Naive thymus-derived CD4-positive, alpha-beta T cell (primary cell): ENCODE data around the gene GRAMD2A. TPM values are rescaled to one million over a fixed set of nuclear protein-coding genes. Genes with fewer than 3 reads are reported as not detected.
A peak's percentile ranks its signal among the peaks of the same experiment; 100 is the strongest.

Source experiments
- ATAC-seq: fragments of 150-1000 bp; cut with Tn5 transposase; 2 replicates; pipeline ENCODE4 v1.10.0; 2021; ENCODE audit warnings: mild to moderate bottlenecking, moderate library complexity
- CTCF ChIA-PET: fragments of 350-600 bp; sonication (Branson Sonifier 250); formaldehyde crosslinking; loops from one replicate; lab custom pipeline; 2021; ENCODE audit warnings: antibody characterized with exemption; lab: Charles Lee
- POLR2A ChIA-PET: fragments of 350-600 bp; sonication (Branson Sonifier 250); formaldehyde crosslinking; loops from one replicate; lab custom pipeline; 2021; ENCODE audit warnings: antibody characterized with exemption, inconsistent platforms; lab: Charles Lee
- DNase-seq, 9 donors: peaks; one replicate each; pipeline versions ENCODE4 v3.0.0 to v3.0.0-alpha.2; 2020 to 2022; ENCODE audit warnings: mixed read lengths in 1 of 9
- H3K27ac ChIP-seq: one replicate; pipeline ENCODE4 v1.7.0; 2013; ENCODE audit warnings: mild to moderate bottlenecking, low read depth, low read length, moderate library complexity
- H3K27me3 ChIP-seq, 2 donors: one replicate each; pipeline ENCODE4 v1.7.0; 2013; ENCODE audit warnings: low read length in 2 of 2, mild to moderate bottlenecking in 2 of 2, moderate library complexity in 2 of 2; ENCODE audit not compliant: control insufficient read depth in 2 of 2, insufficient read depth in 2 of 2
- H3K36me3 ChIP-seq, 3 experiments: 1 replicate in 2 of 3; 2 replicates in 1 of 3; pipeline ENCODE4 v1.7.0; 2013; ENCODE audit warnings: low read length in 3 of 3, mild to moderate bottlenecking in 3 of 3, moderate library complexity in 1 of 3; ENCODE audit not compliant: insufficient read depth in 3 of 3, control insufficient read depth in 2 of 3
- H3K4me1 ChIP-seq, 2 donors: one replicate each; pipeline ENCODE4 v1.7.0; 2013; ENCODE audit warnings: low read length in 2 of 2, mild to moderate bottlenecking in 2 of 2, moderate library complexity in 1 of 2; ENCODE audit not compliant: control insufficient read depth in 2 of 2, insufficient read depth in 2 of 2
- H3K4me3 ChIP-seq: 2 replicates; pipeline ENCODE4 v1.7.0; 2013; ENCODE audit warnings: mild to moderate bottlenecking, low read length
- H3K9me3 ChIP-seq, 3 experiments: 1 replicate in 2 of 3; 2 replicates in 1 of 3; pipeline ENCODE4 v1.7.0; 2013; ENCODE audit warnings: low read length in 3 of 3; ENCODE audit not compliant: control insufficient read depth in 2 of 3
- H3K27ac Mint-ChIP-seq, 9 donors: one replicate each; pipeline ENCODE4 v1.8.0; 2020 to 2022; ENCODE audit warnings: mixed read lengths in 9 of 9, mild to moderate bottlenecking in 8 of 9, moderate library complexity in 5 of 9, inconsistent platforms in 2 of 9
- H3K27me3 Mint-ChIP-seq, 5 donors: one replicate each; pipeline ENCODE4 v1.8.0; 2021 to 2022; ENCODE audit warnings: mixed read lengths in 5 of 5, mild to moderate bottlenecking in 1 of 5
- H3K36me3 Mint-ChIP-seq, 5 donors: one replicate each; pipeline ENCODE4 v1.8.0; 2020 to 2022; ENCODE audit warnings: mixed read lengths in 5 of 5, mild to moderate bottlenecking in 3 of 5, inconsistent platforms in 1 of 5
- H3K4me1 Mint-ChIP-seq, 7 donors: one replicate each; pipeline ENCODE4 v1.8.0; 2020 to 2022; ENCODE audit warnings: mixed read lengths in 7 of 7, mild to moderate bottlenecking in 3 of 7, inconsistent platforms in 1 of 7
- H3K4me3 Mint-ChIP-seq, 10 donors: one replicate each; pipeline ENCODE4 v1.8.0; 2020 to 2022; ENCODE audit warnings: mild to moderate bottlenecking in 10 of 10, mixed read lengths in 10 of 10, moderate library complexity in 6 of 10, inconsistent platforms in 2 of 10
- H3K9me3 Mint-ChIP-seq, 11 donors: one replicate each; pipeline ENCODE4 v1.8.0; 2020 to 2022; ENCODE audit warnings: mixed read lengths in 11 of 11, mild to moderate bottlenecking in 4 of 11, inconsistent platforms in 1 of 11, moderate library complexity in 1 of 11
- intact Hi-C, 2 donors: fragments of 100-400 bp; cut with micrococcal nuclease; formaldehyde crosslinking; loops; one replicate each; pipeline ENCODE4 v1.15.1; 2023
- polyA plus RNA-seq, 2 donors: library from polyadenylated mRNA; unstranded; fragments of 300-500 nt; fragmentation: Illumina TruSeq; gene quantifications; one replicate each; pipeline ENCODE4 v1.2.3, GENCODE V29; 2021
- total RNA-seq, 6 experiments: library from RNA in 5 of 6; stranded (reverse) in 5 of 6; gene quantifications; 1 replicate in 5 of 6; 2 replicates in 1 of 6; pipeline ENCODE4 v1.2.3 and lab custom pipeline; 2021 to 2026

GRAMD2A gene
- total and polyA plus RNA-seq, 7 experiments from 2014 or later, result not detected

GRCh38 chr15:72237029-72237852 lies 39.7 kb upstream of the GRAMD2A start:
- peaks cover 16 to 37% (median 29%) of the 10 kb centered on the region in 7 donors for H3K4me1 Mint-ChIP-seq
- ChIA-PET POLR2A (interaction anchor here (0.6 kb wide), 1 partner anchor 14 kb away, joined by 4 read pairs; no protein-coding TSS in a partner anchor), CTCF (no interaction called here)
- peaks cover 0 to 16% (median 8%) of the 10 kb centered on the region in 5 donors for H3K36me3 Mint-ChIP-seq
- intact Hi-C loops, result loop anchor here in 1 of 2 donors (10.0 kb wide), 1 partner anchor 448 kb away; the partner anchor contains the start of genes BBS4 and HIGD2B
- Histone ChIP-seq H3K36me3 (peaks cover 0 to 25% (median 0%) of the 10 kb centered on the region in 3 experiments), H3K27me3 (no peaks in the 10 kb centered on the region), H3K27ac (no peak overlapping the region), H3K4me1 (peaks cover 9 to 15% of the 10 kb centered on the region in 2 donors), H3K4me3 (no peak overlapping the region), H3K9me3 (no peaks in the 10 kb centered on the region)
- no peaks in the 10 kb centered on the region for H3K9me3 Mint-ChIP-seq
- ATAC-seq, result peak; percentile 90
- H3K4me3 Mint-ChIP-seq, result peak overlapping the region in 1 of 10 donors; percentile 78
- peak overlapping the region in 5 of 9 donors; percentile 1 to 90 (median 62) for H3K27ac Mint-ChIP-seq
- DNase-seq, result peak in 2 of 9 donors; percentile 11 to 78
- H3K27me3 Mint-ChIP-seq, result peaks cover 0 to 2% (median 0%) of the 10 kb centered on the region in 5 donors

GRCh38 chr15:72236381-72237003 lies 38.9 kb upstream of the GRAMD2A start:
- H3K4me3 Mint-ChIP-seq, result peak overlapping the region in 1 of 10 donors; percentile 78
- peak overlapping the region in 1 of 9 donors; percentile 90 for H3K27ac Mint-ChIP-seq

GRCh38 chr15:72235298-72235697 lies 37.7 kb upstream of the GRAMD2A start:
- DNase-seq (no peak), ATAC-seq (no peak)
- Mint-ChIP-seq H3K27ac (no peak overlapping the region), H3K4me3 (peak overlapping the region in 1 of 10 donors; percentile 16), H3K4me1 (peaks cover 20 to 45% (median 33%) of the 10 kb centered on the region in 7 donors), H3K36me3 (peaks cover 0 to 6% (median 0%) of the 10 kb centered on the region in 5 donors), H3K9me3 (peaks cover 0 to 2% (median 0%) of the 10 kb centered on the region in 11 donors), H3K27me3 (peaks cover 0 to 2% (median 0%) of the 10 kb centered on the region in 5 donors)
- H3K9me3 ChIP-seq, result no peaks in the 10 kb centered on the region
- no peak overlapping the region for H3K27ac ChIP-seq
- CTCF ChIA-PET, result no interaction called here
- H3K27me3 ChIP-seq, result no peaks in the 10 kb centered on the region
- H3K36me3 ChIP-seq, result peaks cover 0 to 12% (median 0%) of the 10 kb centered on the region in 3 experiments
- no peak overlapping the region for H3K4me3 ChIP-seq
- peaks cover 10 to 18% of the 10 kb centered on the region in 2 donors for H3K4me1 ChIP-seq
- POLR2A ChIA-PET, result interaction anchor here (1.1 kb wide), 1 partner anchor 26 kb away, joined by 3 read pairs; no protein-coding TSS in a partner anchor
- intact Hi-C loops, result loop anchor here in 1 of 2 donors (10.0 kb wide), 1 partner anchor 450 kb away; the partner anchor contains the start of genes BBS4 and HIGD2B

More at GRCh38 chr15:72236381-72237003, 38.9 kb upstream of the GRAMD2A start:
- POLR2A ChIA-PET, result no interaction called here
- Histone ChIP-seq H3K27ac (no peak overlapping the region), H3K4me3 (no peak overlapping the region), H3K36me3 (peaks cover 0 to 17% (median 0%) of the 10 kb centered on the region in 3 experiments), H3K9me3 (no peaks in the 10 kb centered on the region), H3K27me3 (no peaks in the 10 kb centered on the region), H3K4me1 (peaks cover 10 to 18% of the 10 kb centered on the region in 2 donors)
- H3K4me1 Mint-ChIP-seq, result peaks cover 20 to 44% (median 32%) of the 10 kb centered on the region in 7 donors
- ATAC-seq (no peak), DNase-seq (no peak)
- H3K27me3 Mint-ChIP-seq, result peaks cover 0 to 2% (median 0%) of the 10 kb centered on the region in 5 donors
- CTCF ChIA-PET, result no interaction called here
- no peaks in the 10 kb centered on the region for H3K9me3 Mint-ChIP-seq
- H3K36me3 Mint-ChIP-seq, result peaks cover 0 to 11% (median 3%) of the 10 kb centered on the region in 5 donors
- intact Hi-C loops, result loop anchor here in 1 of 2 donors (10.0 kb wide), 1 partner anchor 448 kb away; the partner anchor contains the start of genes BBS4 and HIGD2B

DNA sequence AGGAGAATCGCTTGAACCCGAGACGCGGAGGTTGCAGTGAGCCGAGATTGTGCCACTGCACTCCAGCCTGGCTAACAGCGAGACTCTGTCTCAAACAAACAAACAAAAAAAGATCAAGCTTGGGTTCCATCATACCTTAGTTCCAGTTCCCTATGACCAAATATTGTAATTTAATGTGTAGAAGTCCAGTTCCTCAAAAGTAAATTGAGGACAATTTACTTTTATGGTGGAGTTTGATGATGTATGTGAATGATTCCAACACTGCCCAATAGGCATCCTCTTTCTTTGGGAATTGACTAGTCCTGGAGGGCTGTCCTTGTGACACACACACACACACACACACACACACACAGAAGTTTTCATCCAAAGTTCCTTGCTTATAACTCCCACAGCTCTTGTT lies 36.2 kb upstream of the GRAMD2A start:
- ATAC-seq, result no peak
- intact Hi-C loops, result loop anchor here in 1 of 2 donors (10.0 kb wide), 1 partner anchor 451 kb away; the partner anchor contains the start of genes BBS4 and HIGD2B
- peaks cover 0 to 11% (median 0%) of the 10 kb centered on the region in 5 donors for H3K36me3 Mint-ChIP-seq
- Histone ChIP-seq H3K4me3 (no peak overlapping the region), H3K9me3 (no peaks in the 10 kb centered on the region), H3K4me1 (peaks cover 17 to 23% of the 10 kb centered on the region in 2 donors), H3K27ac (no peak overlapping the region), H3K36me3 (peaks cover 0 to 7% (median 0%) of the 10 kb centered on the region in 3 experiments), H3K27me3 (no peaks in the 10 kb centered on the region)
- peaks cover 0 to 2% (median 0%) of the 10 kb centered on the region in 11 donors for H3K9me3 Mint-ChIP-seq
- peak overlapping the region in 5 of 9 donors; percentile 28 to 90 (median 76) for H3K27ac Mint-ChIP-seq
- CTCF ChIA-PET, result no interaction called here
- POLR2A ChIA-PET, result interaction anchor here (1.0 kb wide), 1 partner anchor 27 kb away, joined by 3 read pairs; no protein-coding TSS in a partner anchor
- H3K4me3 Mint-ChIP-seq, result peak overlapping the region in 1 of 10 donors; percentile 27
- H3K27me3 Mint-ChIP-seq, result peaks cover 0 to 5% (median 0%) of the 10 kb centered on the region in 5 donors
- DNase-seq, result no peak
- H3K4me1 Mint-ChIP-seq, result peaks cover 30 to 48% (median 41%) of the 10 kb centered on the region in 7 donors

DNA sequence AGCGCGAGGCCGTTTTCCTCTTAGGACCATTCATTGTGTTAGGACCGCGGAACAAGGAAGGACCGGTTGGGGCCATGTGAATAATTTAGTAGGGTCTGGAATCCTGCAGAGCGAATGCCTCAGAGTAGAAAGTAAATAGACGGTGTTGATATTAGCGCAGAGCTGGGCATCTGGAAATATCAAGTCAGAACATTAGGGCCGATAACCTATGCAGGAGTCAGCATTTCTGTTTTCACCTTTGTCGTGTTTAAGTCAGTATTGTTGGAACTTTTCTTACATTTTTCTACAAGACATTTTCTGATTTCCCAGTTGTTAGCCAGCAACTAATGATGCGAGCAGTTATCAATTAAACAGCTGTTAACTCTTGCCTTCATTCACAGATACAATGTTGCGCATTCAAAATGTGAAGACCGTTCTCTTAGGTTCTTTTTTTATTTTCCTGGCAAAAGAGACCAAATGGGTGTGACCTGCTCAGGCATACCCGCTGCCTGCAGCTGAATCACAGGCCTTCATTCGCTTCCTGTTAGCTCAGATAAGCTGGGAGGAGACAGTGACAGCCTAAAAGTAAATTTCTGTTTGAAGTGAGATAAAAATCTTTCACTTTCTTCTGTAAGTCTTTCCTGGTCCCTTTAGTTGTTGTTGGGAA lies 34.4 kb upstream of the GRAMD2A start:
- H3K4me1 Mint-ChIP-seq, result peaks cover 42 to 54% (median 50%) of the 10 kb centered on the region in 7 donors
- Histone ChIP-seq H3K4me1 (peaks cover 33 to 34% of the 10 kb centered on the region in 2 donors), H3K9me3 (no peaks in the 10 kb centered on the region), H3K36me3 (peaks cover 0 to 7% (median 0%) of the 10 kb centered on the region in 3 experiments), H3K27me3 (no peaks in the 10 kb centered on the region), H3K27ac (peak overlapping the region; percentile 73), H3K4me3 (peak overlapping the region; percentile 73)
- H3K27ac Mint-ChIP-seq, result peak overlapping the region; percentile 89 to 98 (median 92)
- peaks cover 0 to 26% (median 0%) of the 10 kb centered on the region in 5 donors for H3K36me3 Mint-ChIP-seq
- H3K9me3 Mint-ChIP-seq, result peaks cover 0 to 2% (median 0%) of the 10 kb centered on the region in 11 donors
- DNase-seq (peak in 7 of 9 donors; percentile 59 to 85 (median 75)), ATAC-seq (peak; percentile 49)
- ChIA-PET CTCF (interaction anchor here (0.6 to 2.7 kb wide), 5 partner anchors 11 to 350 kb away, joined by 3 to 9 read pairs (median 3); no protein-coding TSS in a partner anchor), POLR2A (interaction anchor here (0.6 to 3.8 kb wide), 16 partner anchors 10 to 454 kb away, joined by 3 to 38 read pairs (median 4); partner anchors contain the start of genes BBS4, HEXA, HIGD2B and MYO9A)
- intact Hi-C loops, result loop anchor here (1.0 to 10.0 kb wide), 6 partner anchors 40 to 453 kb away; partner anchors contain the start of genes MYO9A (in 2 of the 2), PARP6 (in 2 of the 2), SENP8 (in 2 of the 2) and ARIH1 (in 1 of the 2)
- H3K27me3 Mint-ChIP-seq, result peaks cover 0 to 3% (median 0%) of the 10 kb centered on the region in 5 donors
- peak overlapping the region; percentile 95 to 100 (median 99) for H3K4me3 Mint-ChIP-seq
